ENCODE measurements around the gene UNC5B.

The UNC5B gene

DNA sequence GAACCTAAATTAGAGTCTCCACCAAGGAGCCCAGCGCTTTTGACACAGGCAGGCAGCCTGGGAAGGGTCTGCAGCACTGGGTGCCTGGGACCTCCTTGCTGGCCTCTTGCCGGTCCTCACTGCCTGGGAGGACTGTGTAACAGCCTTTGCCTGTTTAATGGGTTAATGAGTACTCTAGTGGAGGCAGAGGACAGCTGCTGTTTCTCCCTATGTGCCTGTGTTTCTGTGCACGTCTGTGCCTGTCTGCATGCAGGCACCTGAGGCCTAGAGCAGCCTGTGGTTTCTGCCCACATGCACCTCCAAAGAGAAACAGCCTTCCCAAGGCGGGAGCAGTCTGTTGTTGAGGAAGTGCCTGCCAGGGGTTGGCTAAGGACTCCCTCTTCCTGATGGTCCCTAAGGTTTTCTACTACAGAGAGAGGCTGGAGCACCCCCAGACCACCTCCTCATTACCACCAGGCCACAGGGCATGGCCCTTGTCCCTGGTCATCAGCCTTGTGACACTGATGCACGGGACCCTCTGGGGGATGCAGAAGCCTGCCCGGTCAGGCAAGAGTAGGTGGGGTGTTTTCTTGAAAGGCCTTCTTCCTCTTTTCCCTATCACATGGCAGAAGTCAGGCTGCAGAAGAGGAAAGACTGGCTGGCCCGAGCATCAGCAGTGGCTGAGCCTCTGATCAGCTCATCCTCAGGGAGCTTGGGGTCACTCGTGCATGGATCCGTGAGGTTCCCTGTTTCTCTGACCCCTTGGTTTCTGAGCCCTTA is 120.9 kb downstream of the UNC5B start:
- H3K4me3 ChIP-seq (replicated peaks; ENCODE audit: low read depth, low read length), result no peak overlapping the region
- TF ChIP-seq, protein P1, sequence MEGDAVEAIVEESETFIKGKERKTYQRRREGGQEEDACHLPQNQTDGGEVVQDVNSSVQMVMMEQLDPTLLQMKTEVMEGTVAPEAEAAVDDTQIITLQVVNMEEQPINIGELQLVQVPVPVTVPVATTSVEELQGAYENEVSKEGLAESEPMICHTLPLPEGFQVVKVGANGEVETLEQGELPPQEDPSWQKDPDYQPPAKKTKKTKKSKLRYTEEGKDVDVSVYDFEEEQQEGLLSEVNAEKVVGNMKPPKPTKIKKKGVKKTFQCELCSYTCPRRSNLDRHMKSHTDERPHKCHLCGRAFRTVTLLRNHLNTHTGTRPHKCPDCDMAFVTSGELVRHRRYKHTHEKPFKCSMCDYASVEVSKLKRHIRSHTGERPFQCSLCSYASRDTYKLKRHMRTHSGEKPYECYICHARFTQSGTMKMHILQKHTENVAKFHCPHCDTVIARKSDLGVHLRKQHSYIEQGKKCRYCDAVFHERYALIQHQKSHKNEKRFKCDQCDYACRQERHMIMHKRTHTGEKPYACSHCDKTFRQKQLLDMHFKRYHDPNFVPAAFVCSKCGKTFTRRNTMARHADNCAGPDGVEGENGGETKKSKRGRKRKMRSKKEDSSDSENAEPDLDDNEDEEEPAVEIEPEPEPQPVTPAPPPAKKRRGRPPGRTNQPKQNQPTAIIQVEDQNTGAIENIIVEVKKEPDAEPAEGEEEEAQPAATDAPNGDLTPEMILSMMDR (IDR thresholded peaks at IDR 0.05; ENCODE audit: insufficient read depth, low read length, poor library complexity, severe bottlenecking), result no peak
- H3K27me3 ChIP-seq (replicated peaks; ENCODE audit: control insufficient read depth, insufficient read depth, low read length), result no peaks in the 10 kb centered on the region
- peaks cover 1% of the 10 kb centered on the region; the same call in 1 of the 2 replicates for H3K36me3 ChIP-seq (ENCODE audit: control insufficient read depth, insufficient read depth, low read length)
- DNase-seq (ENCODE audit: extremely low read depth, insufficient read length), result no peak

DNA sequence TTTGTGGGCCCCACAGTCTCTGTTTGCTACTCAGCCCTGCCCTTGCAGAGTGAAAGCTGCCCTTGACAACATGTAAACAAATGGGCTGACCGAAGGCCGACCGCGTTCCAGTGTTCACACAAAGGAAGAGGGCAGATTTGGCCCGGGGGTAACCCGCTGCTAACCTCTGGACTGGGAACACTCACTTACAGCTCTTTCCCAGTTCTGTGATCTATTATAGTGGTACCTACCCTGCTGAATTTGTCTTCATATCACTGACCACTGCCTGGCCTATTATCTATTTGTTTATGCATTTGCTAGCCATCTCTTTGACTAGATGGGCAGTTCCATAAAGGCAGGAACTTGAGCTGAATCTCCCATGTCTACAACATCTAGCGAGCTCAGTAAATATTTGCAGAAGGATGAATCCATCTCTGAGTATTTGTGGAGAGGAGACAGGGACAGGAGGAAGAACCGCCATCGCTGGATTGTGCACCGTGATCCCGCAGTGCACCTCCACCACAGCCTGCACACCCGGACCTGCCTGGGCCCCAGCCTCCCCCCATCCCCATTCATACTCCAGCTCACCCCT is 121.9 kb downstream of the UNC5B start:
- H3K4me3 ChIP-seq (replicated peaks; ENCODE audit: low read depth, low read length), result no peak overlapping the region
- no peak for DNase-seq (ENCODE audit: extremely low read depth, insufficient read length)
- H3K36me3 ChIP-seq (ENCODE audit: control insufficient read depth, insufficient read depth, low read length), result no peaks in the 10 kb centered on the region; the same call in 1 of the 2 replicates
- H3K27me3 ChIP-seq (replicated peaks; ENCODE audit: control insufficient read depth, insufficient read depth, low read length), result no peaks in the 10 kb centered on the region
- TF ChIP-seq, protein P1 (IDR thresholded peaks at IDR 0.05; ENCODE audit: insufficient read depth, low read length, poor library complexity, severe bottlenecking), result no peak

DNA sequence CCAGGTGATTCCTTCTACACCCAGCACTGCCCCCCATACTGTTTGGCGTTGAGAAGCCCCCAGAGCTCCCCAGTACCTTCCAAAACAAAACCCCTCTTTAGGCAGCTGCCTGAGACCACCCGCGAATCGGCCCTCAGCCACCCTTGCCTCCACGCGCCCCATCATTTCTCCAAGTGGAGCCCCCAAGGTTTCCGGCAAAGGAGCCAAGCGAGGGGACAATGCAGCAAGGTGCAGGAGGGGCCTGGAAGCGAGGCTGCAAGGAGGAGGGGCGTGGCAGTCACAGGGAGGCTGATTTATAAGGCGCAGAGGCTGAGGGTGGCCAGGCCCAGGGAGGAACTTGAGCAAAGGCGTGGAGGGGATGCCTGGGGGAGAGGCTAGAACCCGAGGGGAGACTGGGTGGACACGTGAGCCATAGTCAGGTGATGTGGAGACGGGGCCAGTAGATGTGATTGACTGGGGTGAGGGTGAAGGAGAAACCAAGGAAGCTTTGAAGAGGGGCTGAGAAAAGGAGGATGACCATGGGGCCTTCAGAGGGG is 122.9 kb downstream of the UNC5B start:
- Histone ChIP-seq H3K27me3 (replicated peaks; ENCODE audit: control insufficient read depth, insufficient read depth, low read length) (no peaks in the 10 kb centered on the region), H3K36me3 (ENCODE audit: control insufficient read depth, insufficient read depth, low read length) (no peaks in the 10 kb centered on the region; the same call in 1 of the 2 replicates), H3K4me3 (replicated peaks; ENCODE audit: low read depth, low read length) (no peak overlapping the region)
- no peak for DNase-seq (ENCODE audit: extremely low read depth, insufficient read length)
- TF ChIP-seq, protein P1 (IDR thresholded peaks at IDR 0.05; ENCODE audit: insufficient read depth, low read length, poor library complexity, severe bottlenecking), result no peak

DNA sequence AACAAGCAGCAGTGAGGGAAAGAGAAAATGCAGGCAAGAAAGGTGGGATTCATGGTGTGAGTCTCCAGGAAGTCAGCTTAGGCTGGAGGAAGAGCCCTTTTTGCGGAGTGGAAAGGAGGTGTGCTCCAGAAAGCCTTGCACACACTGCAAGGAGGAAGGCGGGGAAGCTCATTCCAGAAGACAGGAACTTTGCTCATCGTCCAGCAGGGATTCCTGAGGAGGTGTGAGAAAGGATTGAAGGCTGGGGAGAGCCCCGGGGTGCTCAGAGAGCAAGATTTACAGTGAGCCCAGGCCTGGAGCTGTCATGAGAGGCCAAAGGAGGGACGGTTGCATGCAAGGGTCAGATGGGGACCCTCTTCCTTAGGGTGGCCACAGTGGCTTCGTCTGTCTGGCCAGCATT is 124.3 kb downstream of the UNC5B start:
- TF ChIP-seq, protein P1 (IDR thresholded peaks at IDR 0.05; ENCODE audit: insufficient read depth, low read length, poor library complexity, severe bottlenecking), result no peak
- Histone ChIP-seq H3K36me3 (ENCODE audit: control insufficient read depth, insufficient read depth, low read length) (no peaks in the 10 kb centered on the region; the same call in 1 of the 2 replicates), H3K27me3 (replicated peaks; ENCODE audit: control insufficient read depth, insufficient read depth, low read length) (no peaks in the 10 kb centered on the region), H3K4me3 (replicated peaks; ENCODE audit: low read depth, low read length) (no peak overlapping the region)
- DNase-seq (ENCODE audit: extremely low read depth, insufficient read length), result no peak

DNA sequence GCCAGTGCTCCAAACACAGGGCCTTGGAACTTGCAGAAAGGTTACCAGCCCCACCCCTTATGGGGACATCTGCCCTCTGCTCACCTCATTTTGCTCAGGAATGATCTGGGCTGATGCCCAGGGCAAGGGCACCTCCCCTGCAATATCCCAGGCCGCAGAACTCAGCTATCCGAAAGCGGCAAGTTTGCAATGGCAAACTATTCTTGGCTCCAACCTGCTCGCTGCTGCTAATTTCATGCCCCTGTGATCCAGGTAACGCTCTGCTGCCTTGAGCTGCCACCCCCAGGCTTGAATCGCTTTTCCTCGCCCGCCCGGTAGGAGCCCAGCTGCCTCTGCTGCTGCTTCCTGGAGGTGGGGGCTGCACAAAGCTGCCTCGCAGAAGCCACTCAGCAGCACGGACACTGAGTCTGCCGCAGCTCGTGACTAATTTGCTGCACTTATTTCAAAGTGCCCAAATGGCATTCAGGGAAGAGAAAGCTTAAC is 124.9 kb downstream of the UNC5B start:
- TF ChIP-seq, protein P1 (IDR thresholded peaks at IDR 0.05; ENCODE audit: insufficient read depth, low read length, poor library complexity, severe bottlenecking), result no peak
- Histone ChIP-seq H3K36me3 (ENCODE audit: control insufficient read depth, insufficient read depth, low read length) (no peaks in the 10 kb centered on the region; the same call in 1 of the 2 replicates), H3K4me3 (replicated peaks; ENCODE audit: low read depth, low read length) (no peak overlapping the region), H3K27me3 (replicated peaks; ENCODE audit: control insufficient read depth, insufficient read depth, low read length) (no peaks in the 10 kb centered on the region)
- no peak for DNase-seq (ENCODE audit: extremely low read depth, insufficient read length)

Data from GM06990 (cell line).